ENCODE data around the gene BTBD2. TPM values are rescaled to one million over a fixed set of nuclear protein-coding genes. Genes with fewer than 3 reads are reported as not detected.
A peak's percentile ranks its signal among the peaks of the same experiment; 100 is the strongest.

The BTBD2 gene
- total and polyA plus RNA-seq, 2 of the 13 experiments (the other 11 are each of a cell fraction or from before 2014, with no cell fraction given) = 28.1 to 45.3 TPM

DNA sequence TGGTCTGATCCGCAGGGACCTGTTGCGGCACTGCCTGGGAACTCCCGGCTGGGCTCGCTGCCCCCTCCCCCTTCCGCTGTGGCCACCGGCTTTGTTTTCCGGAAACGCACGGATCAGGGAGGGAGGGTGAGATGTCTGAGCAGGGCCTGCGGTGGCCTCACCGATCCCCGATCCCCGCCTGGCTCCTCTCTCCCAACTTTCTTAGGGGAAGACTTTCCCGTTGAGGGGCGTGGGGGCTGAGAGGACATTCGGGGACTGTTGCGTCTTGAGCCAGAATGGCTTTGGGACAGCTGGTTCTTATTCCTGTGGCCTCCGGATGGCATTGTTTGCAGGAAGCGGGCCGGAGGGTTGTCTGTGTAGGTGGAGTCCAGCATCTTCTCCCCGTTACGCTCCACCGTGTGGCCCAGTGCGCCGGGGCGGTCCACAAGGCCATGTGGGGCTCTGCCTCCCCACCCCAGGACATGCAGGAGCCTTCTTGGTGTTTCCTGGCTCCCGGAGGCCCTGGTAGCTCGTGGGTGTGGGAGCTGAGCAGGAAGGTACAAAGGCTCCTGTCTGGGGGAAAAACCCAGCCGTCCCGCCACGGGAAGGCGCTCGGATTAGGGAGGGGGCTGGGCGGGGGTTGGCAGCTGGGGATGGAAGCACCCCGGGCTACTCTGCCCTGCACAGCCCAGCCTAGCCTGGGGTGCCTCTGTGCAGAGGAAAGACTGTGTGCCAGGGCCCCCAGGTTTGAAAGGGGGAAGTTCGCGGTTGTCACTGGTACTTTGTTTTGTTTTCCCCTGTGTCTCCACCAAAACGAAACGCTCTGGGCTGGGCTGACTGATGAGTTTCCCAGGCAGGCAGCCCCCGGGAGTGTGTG lies 73.2 kb downstream of the BTBD2 start (continued):
- TF ChIP-seq MTA1 (CRISPR knock-in tag; IDR thresholded peaks at IDR 0.05; ENCODE audit: borderline replicate concordance) = no peak
- no peak; the same call in 1 of the 2 replicates for TF ChIP-seq ZBTB20 (CRISPR knock-in tag; IDR thresholded peaks at IDR 0.05; ENCODE audit: borderline replicate concordance, low read depth)
- TF ChIP-seq CHD2 (IDR thresholded peaks at IDR 0.05; ENCODE audit: low read depth, low read length) = no peak
- no peak for TF ChIP-seq REST (IDR thresholded peaks at IDR 0.05; ENCODE audit: borderline replicate concordance in 1 of 2, low read depth in 1 of 2, low read length in 2 of 2)
- TF ChIP-seq ZNF260 (CRISPR knock-in tag; IDR thresholded peaks at IDR 0.05; ENCODE audit: borderline replicate concordance, low read depth) = no peak
- no peak for TF ChIP-seq JUNB (CRISPR knock-in tag; IDR thresholded peaks at IDR 0.05; ENCODE audit: borderline replicate concordance)
- TF ChIP-seq ZNF564 (CRISPR knock-in tag; IDR thresholded peaks at IDR 0.05) = no peak
- TF ChIP-seq BRCA1 (CRISPR knock-in tag; IDR thresholded peaks at IDR 0.05) = no peak
- TF ChIP-seq ZNF749 (CRISPR knock-in tag; IDR thresholded peaks at IDR 0.05; ENCODE audit: borderline replicate concordance) = no peak
- TF ChIP-seq CBFB (CRISPR knock-in tag; IDR thresholded peaks at IDR 0.05) = no peak; the same call in 1 of the 2 replicates
- TF ChIP-seq AHR (CRISPR knock-in tag; IDR thresholded peaks at IDR 0.05) = no peak
- 0 out of 2 replicates have a peak, but pooled peaks have one; percentile 60 for TF ChIP-seq ZNF761 (CRISPR knock-in tag; conservative IDR thresholded peaks at IDR 0.05)
- TF ChIP-seq ZNF75D (CRISPR knock-in tag; IDR thresholded peaks at IDR 0.05; ENCODE audit: borderline replicate concordance) = no peak
- no peak for TF ChIP-seq ZNF329 (CRISPR knock-in tag; IDR thresholded peaks at IDR 0.05; ENCODE audit: low read depth)
- no peak for TF ChIP-seq PAF1 (CRISPR knock-in tag; IDR thresholded peaks at IDR 0.05)
- peak; percentile 52; the same call in 1 of the 2 replicates for TF ChIP-seq ZNF331 (CRISPR knock-in tag; IDR thresholded peaks at IDR 0.05)
- TF ChIP-seq RAD51 (IDR thresholded peaks at IDR 0.05; ENCODE audit: borderline replicate concordance) = no peak
- TF ChIP-seq ZNF607 (CRISPR knock-in tag; IDR thresholded peaks at IDR 0.05; ENCODE audit: borderline replicate concordance) = no peak
- TF ChIP-seq, protein P1, sequence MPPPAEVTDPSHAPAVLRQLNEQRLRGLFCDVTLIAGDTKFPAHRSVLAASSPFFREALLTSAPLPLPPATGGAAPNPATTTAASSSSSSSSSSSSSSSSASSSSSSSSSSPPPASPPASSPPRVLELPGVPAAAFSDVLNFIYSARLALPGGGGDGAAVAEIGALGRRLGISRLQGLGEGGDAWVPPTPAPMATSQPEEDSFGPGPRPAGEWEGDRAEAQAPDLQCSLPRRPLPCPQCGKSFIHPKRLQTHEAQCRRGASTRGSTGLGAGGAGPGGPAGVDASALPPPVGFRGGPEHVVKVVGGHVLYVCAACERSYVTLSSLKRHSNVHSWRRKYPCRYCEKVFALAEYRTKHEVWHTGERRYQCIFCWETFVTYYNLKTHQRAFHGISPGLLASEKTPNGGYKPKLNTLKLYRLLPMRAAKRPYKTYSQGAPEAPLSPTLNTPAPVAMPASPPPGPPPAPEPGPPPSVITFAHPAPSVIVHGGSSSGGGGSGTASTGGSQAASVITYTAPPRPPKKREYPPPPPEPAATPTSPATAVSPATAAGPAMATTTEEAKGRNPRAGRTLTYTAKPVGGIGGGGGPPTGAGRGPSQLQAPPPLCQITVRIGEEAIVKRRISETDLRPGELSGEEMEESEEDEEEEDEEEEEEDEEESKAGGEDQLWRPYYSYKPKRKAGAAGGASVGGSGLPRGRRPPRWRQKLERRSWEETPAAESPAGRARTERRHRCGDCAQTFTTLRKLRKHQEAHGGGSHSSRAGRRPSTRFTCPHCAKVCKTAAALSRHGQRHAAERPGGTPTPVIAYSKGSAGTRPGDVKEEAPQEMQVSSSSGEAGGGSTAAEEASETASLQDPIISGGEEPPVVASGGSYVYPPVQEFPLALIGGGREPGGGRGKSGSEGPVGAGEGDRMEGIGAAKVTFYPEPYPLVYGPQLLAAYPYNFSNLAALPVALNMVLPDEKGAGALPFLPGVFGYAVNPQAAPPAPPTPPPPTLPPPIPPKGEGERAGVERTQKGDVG (CRISPR knock-in tag; IDR thresholded peaks at IDR 0.05; ENCODE audit: borderline replicate concordance) = no peak
- TF ChIP-seq ZNF878 (CRISPR knock-in tag; IDR thresholded peaks at IDR 0.05) = no peak
- TF ChIP-seq, protein P2, sequence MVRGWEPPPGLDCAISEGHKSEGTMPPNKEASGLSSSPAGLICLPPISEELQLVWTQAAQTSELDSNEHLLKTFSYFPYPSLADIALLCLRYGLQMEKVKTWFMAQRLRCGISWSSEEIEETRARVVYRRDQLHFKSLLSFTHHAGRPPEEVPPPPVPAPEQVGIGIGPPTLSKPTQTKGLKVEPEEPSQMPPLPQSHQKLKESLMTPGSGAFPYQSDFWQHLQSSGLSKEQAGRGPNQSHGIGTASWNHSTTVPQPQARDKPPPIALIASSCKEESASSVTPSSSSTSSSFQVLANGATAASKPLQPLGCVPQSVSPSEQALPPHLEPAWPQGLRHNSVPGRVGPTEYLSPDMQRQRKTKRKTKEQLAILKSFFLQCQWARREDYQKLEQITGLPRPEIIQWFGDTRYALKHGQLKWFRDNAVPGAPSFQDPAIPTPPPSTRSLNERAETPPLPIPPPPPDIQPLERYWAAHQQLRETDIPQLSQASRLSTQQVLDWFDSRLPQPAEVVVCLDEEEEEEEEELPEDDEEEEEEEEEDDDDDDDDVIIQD (CRISPR knock-in tag; IDR thresholded peaks at IDR 0.05; ENCODE audit: low read depth) = no peak
- TF ChIP-seq NCOA2 (CRISPR knock-in tag; IDR thresholded peaks at IDR 0.05) = no peak

Measured in HepG2 (cell line).